ENCODE results near the gene CMBL. TPM values are rescaled to one million over a fixed set of nuclear protein-coding genes. Genes with fewer than 3 reads are reported as not detected.
A peak's percentile ranks its signal among the peaks of the same experiment; 100 is the strongest.

Gene CMBL
- total RNA-seq, 1 experiment from 2014 or later: 11.4 TPM

DNA sequence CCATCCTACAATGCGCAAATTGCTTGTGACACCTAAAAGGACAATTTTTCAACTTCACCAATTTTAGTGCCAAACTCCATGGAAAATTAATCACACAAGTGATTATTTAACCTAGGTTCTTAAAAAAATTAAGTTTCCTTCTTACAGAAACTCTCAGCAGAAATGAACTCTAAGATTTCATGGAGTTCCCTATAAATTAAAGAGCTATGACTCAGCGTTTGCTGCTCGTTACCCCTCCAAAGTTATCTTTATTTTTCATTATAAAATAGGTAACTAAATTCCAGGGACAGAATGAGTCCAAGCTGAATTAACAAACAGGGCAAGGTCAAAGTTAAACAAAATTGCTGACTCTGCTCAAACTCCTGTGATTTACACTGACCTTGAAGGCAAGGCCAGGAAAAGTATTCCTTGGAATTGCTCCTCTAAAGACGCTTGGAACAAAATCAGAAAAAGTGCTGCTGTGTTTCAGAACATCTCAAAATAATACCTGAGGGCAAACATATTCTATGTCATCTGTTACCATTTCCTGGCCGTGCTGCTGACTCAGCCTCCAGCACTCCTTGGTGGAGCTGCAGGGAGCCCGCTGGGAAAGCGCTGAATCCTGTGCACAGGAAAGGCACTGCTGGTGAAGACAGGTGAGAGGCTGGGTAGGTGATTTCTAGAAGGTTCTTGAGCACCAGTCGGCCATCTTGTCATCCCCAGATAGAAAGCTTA lies 2.5 kb upstream of the CMBL start:
- peak; percentile 95 for DNase-seq (ENCODE audit: low read depth)

DNA sequence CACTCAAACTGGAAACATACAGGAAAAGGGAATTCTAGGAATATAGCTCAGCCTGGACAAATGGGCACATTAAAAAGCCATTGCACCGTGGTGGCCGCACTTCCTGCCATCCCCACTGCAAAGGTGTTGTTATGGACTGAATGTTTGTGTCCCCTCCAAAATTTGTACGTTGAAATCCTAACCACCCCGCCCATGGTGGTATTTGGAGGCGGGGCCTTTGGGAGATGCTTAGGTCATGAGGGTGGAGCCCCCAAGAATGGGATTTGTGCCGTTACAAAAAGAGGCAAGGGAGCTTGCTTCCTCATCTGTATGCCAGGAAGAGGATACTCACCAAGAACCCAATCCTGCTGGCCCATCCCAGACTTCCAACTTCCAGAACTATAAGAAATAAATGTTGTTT lies 1.1 kb upstream of the CMBL start:
- DNase-seq (ENCODE audit: low read depth): no peak

DNA sequence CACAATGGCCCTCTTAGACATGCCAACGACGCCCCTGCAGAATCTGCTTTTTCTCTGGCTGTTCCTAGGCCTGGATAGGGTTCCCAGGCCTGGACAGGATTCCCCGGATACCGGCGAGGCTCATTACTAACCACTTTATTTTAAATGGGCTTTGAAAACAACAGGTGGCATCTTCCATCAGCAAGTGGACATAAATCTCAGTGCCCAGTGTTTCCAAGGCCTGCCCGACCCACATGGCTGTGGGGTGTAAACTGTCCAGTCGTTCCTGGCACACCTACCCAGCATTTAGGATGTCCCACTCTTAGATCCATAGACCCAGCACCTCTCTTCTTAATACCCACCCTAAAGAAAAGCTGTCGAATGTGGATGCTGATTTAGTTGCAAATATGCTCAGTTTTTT lies 896 bp downstream of the CMBL start:
- DNase-seq (ENCODE audit: low read depth): no peak

- no peak for DNase-seq (ENCODE audit: low read depth)
Measured at GRCh38 chr5:10306114-10306513, 1.6 kb downstream of the CMBL start.

GRCh38 chr5:10304932-10305331 lies 2.8 kb downstream of the CMBL start:
- no peak for DNase-seq (ENCODE audit: low read depth)

- no peak for DNase-seq (ENCODE audit: low read depth)
Measured at GRCh38 chr5:10303699-10304170, 4.0 kb downstream of the CMBL start.

- DNase-seq (ENCODE audit: low read depth): no peak
Measured at GRCh38 chr5:10303201-10303600, 4.5 kb downstream of the CMBL start.

- DNase-seq (ENCODE audit: low read depth): peak; percentile 77
Measured at GRCh38 chr5:10301842-10302610, 5.7 kb downstream of the CMBL start.

GRCh38 chr5:10301266-10301665 lies 6.4 kb downstream of the CMBL start:
- no peak for DNase-seq (ENCODE audit: low read depth)

- DNase-seq (ENCODE audit: low read depth): no peak
Measured at GRCh38 chr5:10300246-10300645, 7.5 kb downstream of the CMBL start.

DNA sequence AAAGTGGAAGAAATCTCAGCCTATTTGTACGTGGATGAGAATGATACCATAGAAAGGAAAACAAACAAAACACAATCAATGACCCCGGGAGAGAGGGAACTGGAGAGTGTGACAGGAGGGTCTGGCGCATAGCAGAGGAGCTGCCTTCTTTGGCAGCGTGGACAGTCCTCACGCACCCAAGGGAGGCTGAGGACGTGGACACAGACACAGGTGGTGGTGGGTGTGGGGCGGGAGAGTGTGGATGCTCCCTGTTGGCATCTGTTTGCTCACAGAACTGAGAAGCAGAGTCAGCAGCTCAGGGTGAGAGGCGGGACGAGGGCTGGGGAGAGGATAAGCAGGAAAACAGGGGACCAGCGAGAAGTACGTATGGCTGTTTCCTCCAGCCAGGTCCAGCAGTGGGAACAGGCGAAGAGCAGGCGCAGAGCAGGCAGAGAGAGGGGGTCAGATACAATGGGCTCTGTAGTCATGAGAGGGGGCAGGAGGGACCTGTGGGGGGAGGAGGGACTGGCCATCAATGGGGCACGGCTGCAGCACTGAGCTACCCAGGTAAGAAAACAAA lies 10.0 kb downstream of the CMBL start:
- DNase-seq (ENCODE audit: low read depth): no peak

DNA sequence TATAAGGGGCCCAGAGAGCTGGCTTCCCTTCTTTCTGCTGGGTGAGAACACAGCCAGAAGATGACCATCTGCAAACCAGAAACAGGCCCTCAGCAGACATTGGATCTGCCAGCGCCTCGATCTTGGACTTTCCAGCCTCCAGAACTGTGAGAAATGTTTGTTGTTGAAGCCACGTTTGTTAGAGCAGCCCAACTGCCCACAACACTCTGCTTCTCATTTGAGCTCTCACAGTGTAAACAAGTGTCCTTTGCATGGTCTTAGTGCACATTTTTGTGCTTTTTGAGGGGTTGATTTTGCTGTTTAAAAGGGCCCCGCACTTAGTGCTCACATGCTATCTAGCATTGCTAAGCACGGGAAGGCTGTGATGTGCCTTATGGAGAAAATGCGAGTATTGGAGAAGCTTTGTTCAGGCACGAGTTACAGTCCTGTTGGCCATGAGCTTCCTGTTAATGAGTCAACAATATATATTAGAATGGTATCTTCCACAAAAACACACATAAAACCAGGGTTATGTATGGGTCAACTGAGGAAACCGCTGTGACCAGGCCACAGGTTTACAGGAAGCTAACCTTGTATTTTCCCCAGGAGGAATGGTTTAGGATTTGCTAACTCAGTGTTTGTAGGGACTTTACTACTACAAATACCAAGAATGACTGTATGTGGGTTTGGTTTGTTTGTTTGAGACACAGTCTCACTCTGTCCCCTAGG lies 11.9 kb downstream of the CMBL start:
- peak; percentile 84 for DNase-seq (ENCODE audit: low read depth)

DNA sequence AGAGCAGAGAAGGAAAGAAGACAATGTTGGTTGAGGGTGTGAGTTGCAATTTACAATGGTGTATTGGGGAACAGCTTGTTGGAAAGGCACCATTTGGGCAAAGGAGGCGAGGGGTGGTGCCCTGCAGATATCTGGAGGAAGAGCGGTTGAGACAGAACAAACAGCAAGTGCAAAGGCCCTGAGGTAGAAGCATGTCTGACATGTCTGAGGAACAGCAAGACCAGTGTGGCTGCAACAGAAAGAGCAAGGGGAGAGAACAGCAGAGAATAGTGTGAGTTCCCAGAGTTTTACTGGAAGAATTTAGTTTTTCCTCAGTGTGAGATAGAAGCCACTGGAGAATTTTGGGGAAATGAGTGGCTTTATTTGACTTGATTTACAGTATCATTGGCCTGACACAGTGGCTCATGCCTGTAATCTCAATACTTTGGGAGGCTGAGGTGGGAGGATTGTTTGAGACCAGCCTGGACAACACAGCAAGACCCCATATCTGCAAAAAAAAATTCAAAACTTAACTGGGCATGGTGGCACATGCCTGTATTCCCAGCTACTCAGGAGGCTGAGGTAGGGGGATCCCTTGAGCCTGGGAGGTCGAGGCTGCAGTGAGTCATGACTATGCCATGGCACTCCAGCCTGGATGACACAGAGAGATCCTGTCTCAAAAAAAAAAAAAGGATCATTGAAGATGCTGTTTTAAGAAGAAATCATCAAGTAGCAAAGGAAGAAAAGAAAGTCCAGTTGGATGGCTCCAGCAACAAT lies 13.6 kb downstream of the CMBL start:
- DNase-seq (ENCODE audit: low read depth): peak; percentile 52

GRCh38 chr5:10291692-10292339 lies 15.9 kb downstream of the CMBL start:
- DNase-seq (ENCODE audit: low read depth): no peak

DNA sequence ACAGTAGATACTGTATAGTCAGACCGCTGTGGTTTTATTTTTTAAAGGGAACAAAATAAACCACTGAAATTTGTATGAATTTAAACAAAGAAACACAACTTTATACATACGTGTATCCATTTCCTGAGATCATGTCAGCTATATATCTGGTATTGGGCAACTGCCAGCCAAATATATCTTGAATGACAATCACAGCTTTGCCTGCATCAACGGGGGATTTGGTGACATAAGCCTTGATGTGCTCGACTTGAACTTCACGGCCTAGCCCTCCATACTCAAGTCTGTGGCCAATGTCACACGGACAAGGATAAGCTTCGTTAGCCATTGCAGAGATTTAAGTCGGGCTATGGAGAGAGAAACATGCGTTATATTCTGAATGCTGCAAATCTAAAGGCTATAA lies 17.3 kb downstream of the CMBL start:
- DNase-seq (ENCODE audit: low read depth): no peak

DNA sequence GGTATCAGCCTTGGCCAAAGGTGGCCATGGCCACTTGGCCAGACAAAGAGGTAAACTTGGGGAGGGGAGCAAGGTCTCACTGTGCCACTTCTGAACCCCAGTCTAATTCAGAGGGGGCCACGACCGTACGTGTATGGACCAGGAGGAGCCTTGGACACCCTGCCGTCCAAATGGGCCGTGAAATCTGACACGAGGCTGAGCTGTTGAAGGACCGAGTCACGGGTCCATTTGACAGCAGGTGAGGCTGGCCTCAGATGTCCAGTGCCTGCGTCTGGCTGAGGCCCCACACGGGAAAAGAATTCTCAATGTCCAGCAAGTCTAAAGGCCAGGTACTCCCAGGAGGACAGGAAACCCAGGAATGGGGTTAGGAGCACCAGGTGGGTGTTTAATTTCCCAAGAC lies 17.7 kb downstream of the CMBL start:
- no peak for DNase-seq (ENCODE audit: low read depth)

- DNase-seq (ENCODE audit: low read depth): no peak
Measured at GRCh38 chr5:10289353-10289752, 18.3 kb downstream of the CMBL start.

GRCh38 chr5:10288592-10289219 lies 19.0 kb downstream of the CMBL start:
- no peak for DNase-seq (ENCODE audit: low read depth)

DNA sequence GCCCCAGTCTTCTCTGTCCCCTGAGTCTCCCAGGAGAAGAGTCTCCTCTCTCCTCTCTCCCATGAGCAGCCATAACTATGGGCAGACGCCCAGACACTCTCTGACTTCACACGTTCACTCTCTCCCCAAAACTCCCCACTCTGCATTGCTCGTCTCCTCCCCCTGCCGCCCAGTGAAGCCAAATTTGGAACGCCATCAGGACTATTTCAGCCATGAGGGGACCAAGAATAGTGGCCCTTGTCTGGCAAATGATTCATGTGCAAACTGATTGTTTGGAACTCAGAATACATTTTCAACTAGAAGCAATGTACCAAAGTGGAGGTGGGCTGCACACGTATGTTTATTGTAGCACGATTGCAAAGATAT lies 20.9 kb downstream of the CMBL start:
- no peak for DNase-seq (ENCODE audit: low read depth)

DNA sequence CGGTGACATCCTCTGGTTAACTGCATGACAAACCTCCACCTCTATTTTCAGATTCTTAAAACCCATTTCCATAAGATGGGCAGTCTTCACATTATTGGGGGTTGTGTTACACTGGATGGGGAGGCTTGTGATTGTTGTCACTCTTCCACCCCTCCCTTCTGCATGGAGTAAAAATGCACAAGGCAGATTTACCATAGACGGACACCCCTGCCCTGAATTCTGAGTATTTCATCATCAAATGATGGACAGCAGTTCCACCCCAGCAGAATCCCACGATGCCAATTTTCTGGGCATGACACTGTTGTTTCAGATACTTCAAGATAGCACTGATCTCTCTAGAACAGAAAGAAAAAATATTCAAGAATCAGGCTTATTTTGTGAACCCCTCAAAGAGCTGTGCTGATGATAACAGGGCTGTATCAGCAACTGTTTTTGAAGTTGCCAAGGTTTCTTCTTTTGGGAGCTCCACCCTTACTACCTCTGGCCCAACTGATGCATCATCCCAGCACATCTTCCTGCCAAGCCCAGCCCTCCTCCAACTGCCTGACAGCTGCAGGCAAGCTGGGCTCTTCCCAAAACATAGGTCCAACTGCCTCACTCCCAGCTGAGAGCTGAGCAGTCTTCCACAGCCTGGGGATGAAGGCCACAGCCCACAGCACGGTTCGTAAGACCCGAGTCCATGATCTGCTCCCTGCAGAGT lies 21.4 kb downstream of the CMBL start:
- no peak for DNase-seq (ENCODE audit: low read depth)

Data from M059J (cell line).